ENCODE measurements around the gene DIABLO.

DIABLO gene

GRCh38 chr12:122201381-122201780, 24.5 kb downstream of the DIABLO start:
- Histone ChIP-seq H3K4me3 (ENCODE audit: low read depth in 1 of 2, low read length in 2 of 2) (no peak overlapping the region), H3K4me1 (ENCODE audit: control insufficient read depth in 1 of 2, insufficient read depth in 2 of 2, low read length in 2 of 2) (peaks cover 0 to 12% of the 10 kb centered on the region in 2 donors), H3K36me3 (ENCODE audit: control insufficient read depth in 1 of 2, insufficient read depth in 2 of 2, low read length in 2 of 2) (no peaks in the 10 kb centered on the region), H3K27ac (ENCODE audit: low read length) (no peak overlapping the region), H3K9me3 (ENCODE audit: control insufficient read depth in 1 of 2, low read length in 2 of 2) (no peaks in the 10 kb centered on the region), H3K27me3 (ENCODE audit: low read depth, low read length) (peaks cover 18% of the 10 kb centered on the region)

- Histone ChIP-seq H3K36me3 (ENCODE audit: control insufficient read depth in 1 of 2, insufficient read depth in 2 of 2, low read length in 2 of 2) (no peaks in the 10 kb centered on the region), H3K4me3 (ENCODE audit: low read depth in 1 of 2, low read length in 2 of 2) (no peak overlapping the region), H3K9me3 (ENCODE audit: control insufficient read depth in 1 of 2, low read length in 2 of 2) (no peaks in the 10 kb centered on the region), H3K27ac (ENCODE audit: low read length) (no peak overlapping the region), H3K4me1 (ENCODE audit: control insufficient read depth in 1 of 2, insufficient read depth in 2 of 2, low read length in 2 of 2) (peaks cover 0 to 12% of the 10 kb centered on the region in 2 donors), H3K27me3 (ENCODE audit: low read depth, low read length) (peaks cover 15% of the 10 kb centered on the region)
Observed at GRCh38 chr12:122200541-122201175, 25.2 kb downstream of the DIABLO start.

GRCh38 chr12:122199484-122200355, 26.1 kb downstream of the DIABLO start:
- no peak overlapping the region for H3K4me3 ChIP-seq (ENCODE audit: low read depth in 1 of 2, low read length in 2 of 2)
- H3K36me3 ChIP-seq (ENCODE audit: control insufficient read depth in 1 of 2, insufficient read depth in 2 of 2, low read length in 2 of 2): no peaks in the 10 kb centered on the region
- peaks cover 7% of the 10 kb centered on the region for H3K27me3 ChIP-seq (ENCODE audit: low read depth, low read length)
- H3K27ac ChIP-seq (ENCODE audit: low read length): no peak overlapping the region
- peaks cover 0 to 12% of the 10 kb centered on the region in 2 donors for H3K4me1 ChIP-seq (ENCODE audit: control insufficient read depth in 1 of 2, insufficient read depth in 2 of 2, low read length in 2 of 2)
- peaks cover 0 to 4% of the 10 kb centered on the region in 2 donors for H3K9me3 ChIP-seq (ENCODE audit: control insufficient read depth in 1 of 2, low read length in 2 of 2)

GRCh38 chr12:122197612-122197966, 28.3 kb downstream of the DIABLO start:
- no peak overlapping the region for H3K27ac ChIP-seq (ENCODE audit: low read length)
- H3K27me3 ChIP-seq (ENCODE audit: low read depth, low read length): peaks cover 2% of the 10 kb centered on the region
- no peaks in the 10 kb centered on the region for H3K4me1 ChIP-seq (ENCODE audit: control insufficient read depth in 1 of 2, insufficient read depth in 2 of 2, low read length in 2 of 2)
- no peaks in the 10 kb centered on the region for H3K36me3 ChIP-seq (ENCODE audit: control insufficient read depth in 1 of 2, insufficient read depth in 2 of 2, low read length in 2 of 2)
- H3K4me3 ChIP-seq (ENCODE audit: low read depth in 1 of 2, low read length in 2 of 2): no peak overlapping the region
- peaks cover 0 to 4% of the 10 kb centered on the region in 2 donors for H3K9me3 ChIP-seq (ENCODE audit: control insufficient read depth in 1 of 2, low read length in 2 of 2)

GRCh38 chr12:122195405-122195804, 30.4 kb downstream of the DIABLO start:
- Histone ChIP-seq H3K4me1 (ENCODE audit: control insufficient read depth in 1 of 2, insufficient read depth in 2 of 2, low read length in 2 of 2) (no peaks in the 10 kb centered on the region), H3K27me3 (ENCODE audit: low read depth, low read length) (no peaks in the 10 kb centered on the region), H3K36me3 (ENCODE audit: control insufficient read depth in 1 of 2, insufficient read depth in 2 of 2, low read length in 2 of 2) (no peaks in the 10 kb centered on the region), H3K9me3 (ENCODE audit: control insufficient read depth in 1 of 2, low read length in 2 of 2) (peaks cover 0 to 4% of the 10 kb centered on the region in 2 donors), H3K27ac (ENCODE audit: low read length) (no peak overlapping the region), H3K4me3 (ENCODE audit: low read depth in 1 of 2, low read length in 2 of 2) (no peak overlapping the region)

- Histone ChIP-seq H3K27ac (ENCODE audit: low read length) (no peak overlapping the region), H3K9me3 (ENCODE audit: control insufficient read depth in 1 of 2, low read length in 2 of 2) (peaks cover 0 to 4% of the 10 kb centered on the region in 2 donors), H3K36me3 (ENCODE audit: control insufficient read depth in 1 of 2, insufficient read depth in 2 of 2, low read length in 2 of 2) (no peaks in the 10 kb centered on the region), H3K27me3 (ENCODE audit: low read depth, low read length) (no peaks in the 10 kb centered on the region), H3K4me3 (ENCODE audit: low read depth in 1 of 2, low read length in 2 of 2) (no peak overlapping the region), H3K4me1 (ENCODE audit: control insufficient read depth in 1 of 2, insufficient read depth in 2 of 2, low read length in 2 of 2) (no peaks in the 10 kb centered on the region)
Observed at GRCh38 chr12:122194804-122195203, 31.0 kb downstream of the DIABLO start.

- H3K4me3 ChIP-seq (ENCODE audit: low read depth in 1 of 2, low read length in 2 of 2): no peak overlapping the region
- H3K9me3 ChIP-seq (ENCODE audit: control insufficient read depth in 1 of 2, low read length in 2 of 2): peaks cover 0 to 4% of the 10 kb centered on the region in 2 donors
- no peaks in the 10 kb centered on the region for H3K27me3 ChIP-seq (ENCODE audit: low read depth, low read length)
- H3K4me1 ChIP-seq (ENCODE audit: control insufficient read depth in 1 of 2, insufficient read depth in 2 of 2, low read length in 2 of 2): no peaks in the 10 kb centered on the region
- no peaks in the 10 kb centered on the region for H3K36me3 ChIP-seq (ENCODE audit: control insufficient read depth in 1 of 2, insufficient read depth in 2 of 2, low read length in 2 of 2)
- H3K27ac ChIP-seq (ENCODE audit: low read length): no peak overlapping the region
Observed at GRCh38 chr12:122192441-122192840, 33.4 kb downstream of the DIABLO start.

- Histone ChIP-seq H3K4me3 (ENCODE audit: low read depth in 1 of 2, low read length in 2 of 2) (no peak overlapping the region), H3K9me3 (ENCODE audit: control insufficient read depth in 1 of 2, low read length in 2 of 2) (peaks cover 0 to 4% of the 10 kb centered on the region in 2 donors), H3K27ac (ENCODE audit: low read length) (no peak overlapping the region), H3K27me3 (ENCODE audit: low read depth, low read length) (no peaks in the 10 kb centered on the region), H3K36me3 (ENCODE audit: control insufficient read depth in 1 of 2, insufficient read depth in 2 of 2, low read length in 2 of 2) (no peaks in the 10 kb centered on the region), H3K4me1 (ENCODE audit: control insufficient read depth in 1 of 2, insufficient read depth in 2 of 2, low read length in 2 of 2) (no peaks in the 10 kb centered on the region)
Observed at GRCh38 chr12:122190842-122191668, 34.8 kb downstream of the DIABLO start.

GRCh38 chr12:122189626-122190475, 36.0 kb downstream of the DIABLO start:
- Histone ChIP-seq H3K4me1 (ENCODE audit: control insufficient read depth in 1 of 2, insufficient read depth in 2 of 2, low read length in 2 of 2) (no peaks in the 10 kb centered on the region), H3K27me3 (ENCODE audit: low read depth, low read length) (no peaks in the 10 kb centered on the region), H3K36me3 (ENCODE audit: control insufficient read depth in 1 of 2, insufficient read depth in 2 of 2, low read length in 2 of 2) (no peaks in the 10 kb centered on the region), H3K27ac (ENCODE audit: low read length) (no peak overlapping the region), H3K9me3 (ENCODE audit: control insufficient read depth in 1 of 2, low read length in 2 of 2) (no peaks in the 10 kb centered on the region), H3K4me3 (ENCODE audit: low read depth in 1 of 2, low read length in 2 of 2) (no peak overlapping the region)

GRCh38 chr12:122187466-122187865, 38.4 kb downstream of the DIABLO start:
- Histone ChIP-seq H3K27me3 (ENCODE audit: low read depth, low read length) (no peaks in the 10 kb centered on the region), H3K36me3 (ENCODE audit: control insufficient read depth in 1 of 2, insufficient read depth in 2 of 2, low read length in 2 of 2) (no peaks in the 10 kb centered on the region), H3K27ac (ENCODE audit: low read length) (no peak overlapping the region), H3K4me3 (ENCODE audit: low read depth in 1 of 2, low read length in 2 of 2) (no peak overlapping the region), H3K9me3 (ENCODE audit: control insufficient read depth in 1 of 2, low read length in 2 of 2) (no peaks in the 10 kb centered on the region), H3K4me1 (ENCODE audit: control insufficient read depth in 1 of 2, insufficient read depth in 2 of 2, low read length in 2 of 2) (peaks cover 0 to 3% of the 10 kb centered on the region in 2 donors)
